Liver (tissue), 9 donors: ENCODE measurements around the gene SH2B3. TPM values are rescaled to one million over a fixed set of nuclear protein-coding genes. Genes with fewer than 3 reads are reported as not detected.

ENCODE experiments used
- DNase-seq: peaks from one replicate; pipeline ENCODE4 v3.0.0-alpha.2; 2017; ENCODE audit warnings: low spot score
- H3K27ac ChIP-seq, 2 donors: one replicate each; pipeline ENCODE4 v1.7.0; 2013; ENCODE audit warnings: inconsistent platforms in 2 of 2, low read length in 2 of 2, control low read depth in 1 of 2, low read depth in 1 of 2, mild to moderate bottlenecking in 1 of 2
- H3K27me3 ChIP-seq, 4 donors: one replicate each; pipeline versions ENCODE4 v1.6.1 to v1.7.0; 2013; ENCODE audit warnings: low read length in 3 of 4, inconsistent platforms in 1 of 4, mild to moderate bottlenecking in 1 of 4, moderate library complexity in 1 of 4; ENCODE audit not compliant: control insufficient read depth in 4 of 4, insufficient read depth in 4 of 4
- H3K36me3 ChIP-seq, 4 donors: one replicate each; pipeline versions ENCODE4 v1.6.1 to v1.7.0; 2013; ENCODE audit warnings: low read length in 3 of 4, mild to moderate bottlenecking in 3 of 4, low read depth in 1 of 4, moderate library complexity in 1 of 4; ENCODE audit not compliant: control insufficient read depth in 4 of 4, insufficient read depth in 3 of 4
- H3K4me1 ChIP-seq, 4 donors: one replicate each; pipeline versions ENCODE4 v1.6.1 to v1.7.0; 2013; ENCODE audit warnings: low read length in 3 of 4, mild to moderate bottlenecking in 3 of 4, moderate library complexity in 1 of 4; ENCODE audit not compliant: control insufficient read depth in 4 of 4, insufficient read depth in 4 of 4
- H3K4me3 ChIP-seq, 3 donors: one replicate each; pipeline versions ENCODE4 v1.6.1 to v1.7.0; 2013; ENCODE audit warnings: low read length in 3 of 3, control low read depth in 1 of 3, low read depth in 1 of 3, mild to moderate bottlenecking in 1 of 3
- H3K9ac ChIP-seq, 2 donors: one replicate each; pipeline ENCODE4 v1.7.0; 2013; ENCODE audit warnings: low read length in 2 of 2, mild to moderate bottlenecking in 2 of 2, moderate library complexity in 2 of 2, control low read depth in 1 of 2, low read depth in 1 of 2
- H3K9me3 ChIP-seq, 4 donors: one replicate each; pipeline versions ENCODE4 v1.6.1 to v1.7.0; 2013; ENCODE audit warnings: low read length in 3 of 4; ENCODE audit not compliant: control insufficient read depth in 4 of 4
- ATF3 ChIP-seq: IDR thresholded peaks from 2 replicates; pipeline ENCODE4 v1.6.1; 2016; ENCODE audit warnings: antibody characterized with exemption
- CTCF ChIP-seq: fragments of 150-350 bp; IDR thresholded peaks from 2 replicates; pipeline ENCODE4 v1.5.1; 2017; ENCODE audit warnings: improper control_type of control experiment, low read depth, low read length; ENCODE audit not compliant: missing input control
- EGR1 ChIP-seq, 2 donors: IDR thresholded peaks; 2 replicates each; pipeline ENCODE4 v1.6.1; 2016 to 2018; ENCODE audit warnings: antibody characterized with exemption in 2 of 2, low read depth in 2 of 2
- FOXA1 ChIP-seq: IDR thresholded peaks from 2 replicates; pipeline ENCODE4 v1.6.1; 2016; ENCODE audit warnings: antibody characterized with exemption
- FOXA2 ChIP-seq: IDR thresholded peaks from 2 replicates; pipeline ENCODE4 v1.6.1; 2016; ENCODE audit warnings: antibody characterized with exemption
- GABPA ChIP-seq, 2 donors: IDR thresholded peaks in 1 of 2; conservative IDR thresholded peaks in 1 of 2; 2 replicates each; pipeline ENCODE4 v1.6.1; 2016; ENCODE audit warnings: antibody characterized with exemption in 2 of 2, mild to moderate bottlenecking in 1 of 2, moderate library complexity in 1 of 2
- HNF4A ChIP-seq, 2 donors: conservative IDR thresholded peaks; 2 replicates each; pipeline ENCODE4 v1.6.1; 2016; ENCODE audit warnings: antibody characterized with exemption in 2 of 2, mild to moderate bottlenecking in 2 of 2
- HNF4G ChIP-seq: IDR thresholded peaks from 2 replicates; pipeline ENCODE4 v1.6.1; 2016; ENCODE audit warnings: antibody characterized with exemption
- JUND ChIP-seq, 2 donors: IDR thresholded peaks; 2 replicates each; pipeline ENCODE4 v1.6.1; 2016; ENCODE audit warnings: antibody characterized with exemption in 2 of 2
- MAX ChIP-seq: IDR thresholded peaks from 2 replicates; pipeline ENCODE4 v1.6.1; 2016; ENCODE audit warnings: antibody characterized with exemption
- NR2F2 ChIP-seq: IDR thresholded peaks from 2 replicates; pipeline ENCODE4 v1.6.1; 2016; ENCODE audit warnings: antibody characterized with exemption
- RAD21 ChIP-seq, 2 donors: IDR thresholded peaks; 2 replicates each; pipeline ENCODE4 v1.6.1; 2016; ENCODE audit warnings: antibody characterized with exemption in 2 of 2, mild to moderate bottlenecking in 2 of 2
- REST ChIP-seq: IDR thresholded peaks from 2 replicates; pipeline ENCODE4 v1.6.1; 2016; ENCODE audit warnings: antibody characterized with exemption, mild to moderate bottlenecking
- RXRA ChIP-seq, 2 donors: IDR thresholded peaks; 2 replicates each; pipeline ENCODE4 v1.6.1; 2017 to 2018; ENCODE audit warnings: antibody characterized with exemption in 2 of 2, mild to moderate bottlenecking in 1 of 2
- SP1 ChIP-seq: IDR thresholded peaks from 2 replicates; pipeline ENCODE4 v1.6.1; 2018; ENCODE audit warnings: antibody characterized with exemption, mild to moderate bottlenecking
- TAF1 ChIP-seq: conservative IDR thresholded peaks from 2 replicates; pipeline ENCODE4 v1.6.1; 2016; ENCODE audit warnings: antibody characterized with exemption, mild to moderate bottlenecking
- YY1 ChIP-seq: IDR thresholded peaks from 2 replicates; pipeline ENCODE4 v1.6.1; 2016; ENCODE audit warnings: antibody characterized with exemption, mild to moderate bottlenecking
- ZBTB33 ChIP-seq: IDR thresholded peaks from 2 replicates; pipeline ENCODE4 v1.6.1; 2016; ENCODE audit warnings: antibody characterized with exemption
- WGBS: extraction: QIAGEN DNeasy Blood & Tissue Kit; methylation state at CpG from one replicate; pipeline ENCODE4 v1.1.7; 2013; 5-methylcytosine and 5-hydroxymethylcytosine counted together
- polyA plus RNA-seq, 2 donors: library from polyadenylated mRNA; stranded (reverse) in 1 of 2; unstranded in 1 of 2; fragments of 200-250 nt in 1 of 2; fragments of >200 nt in 1 of 2; fragmentation: Nextera tagmentation in 1 of 2; extraction: Ambion mirVana in 1 of 2; gene quantifications; one replicate each; pipeline versions ENCODE4 v1.2.1 to v1.2.3, GENCODE V29; 2013 to 2015
- total RNA-seq, 2 donors: library from RNA; depleted of rRNA; stranded (reverse); fragments of >200 nt; gene quantifications; one replicate each; pipeline ENCODE4 v1.2.3, GENCODE V29; 2014
- donor health status: healthy.
- donor health status: healthy.
- donor health status: healthy.
- donor health status: healthy.
- donor health status: healthy.

SH2B3 gene
- total and polyA plus RNA-seq, 4 donors: 4.4 to 18.7 (median 8.8) TPM

GRCh38 chr12:111386885-111387284 is 18.8 kb upstream of the SH2B3 start:
- Histone ChIP-seq H3K4me1 (no peaks in the 10 kb centered on the region), H3K4me3 (no peak overlapping the region), H3K27ac (no peak overlapping the region), H3K36me3 (no peaks in the 10 kb centered on the region), H3K27me3 (no peaks in the 10 kb centered on the region), H3K9me3 (no peaks in the 10 kb centered on the region), H3K9ac (no peak overlapping the region)
- WGBS: 58% methylated on average over 3 of the region's 3 CpGs
- DNase-seq: no peak
- TF ChIP-seq TAF1 (no peak), SP1 (no peak), HNF4A (conservative IDR thresholded peaks at IDR 0.05) (no peak), RAD21 (IDR thresholded peaks at IDR 0.05) (no peak), YY1 (no peak), RXRA (IDR thresholded peaks at IDR 0.05) (no peak), REST (no peak), EGR1 (IDR thresholded peaks at IDR 0.05; ENCODE audit: low read depth in 2 of 2) (no peak), JUND (IDR thresholded peaks at IDR 0.05) (no peak), ATF3 (no peak), MAX (no peak), NR2F2 (no peak), GABPA (IDR thresholded peaks at IDR 0.05 in 1 of 2, conservative IDR thresholded peaks at IDR 0.05 in 1 of 2) (no peak), ZBTB33 (no peak), FOXA1 (no peak)

GRCh38 chr12:111387747-111388323 is 17.9 kb upstream of the SH2B3 start:
- DNase-seq: no peak
- H3K36me3 ChIP-seq: no peaks in the 10 kb centered on the region
- H3K9me3 ChIP-seq: no peaks in the 10 kb centered on the region
- H3K9ac ChIP-seq: no peak overlapping the region
- H3K4me3 ChIP-seq: no peak overlapping the region
- H3K27me3 ChIP-seq: no peaks in the 10 kb centered on the region
- WGBS: 90% methylated on average over 9 of the region's 9 CpGs
- H3K27ac ChIP-seq: no peak overlapping the region
- no peaks in the 10 kb centered on the region for H3K4me1 ChIP-seq
- TF ChIP-seq ATF3 (no peak), CTCF (no peak), MAX (no peak), HNF4G (no peak), TAF1 (no peak), GABPA (IDR thresholded peaks at IDR 0.05 in 1 of 2, conservative IDR thresholded peaks at IDR 0.05 in 1 of 2) (no peak), HNF4A (conservative IDR thresholded peaks at IDR 0.05) (no peak), REST (no peak), RAD21 (IDR thresholded peaks at IDR 0.05) (no peak), RXRA (IDR thresholded peaks at IDR 0.05) (no peak), EGR1 (IDR thresholded peaks at IDR 0.05; ENCODE audit: low read depth in 2 of 2) (no peak), JUND (IDR thresholded peaks at IDR 0.05) (no peak), FOXA2 (no peak)
